Eye (tissue), 1 donor: ENCODE measurements around the gene CCDC91.
"Not testable (repeated sequence)": the region's sequence is repeated elsewhere in the genome, so short reads cannot be mapped to it uniquely, and the experiment has no call there.

Source experiments
- DNase-seq: peaks from one replicate; pipeline ENCODE4 v3.0.0-alpha.2; 2015

The CCDC91 gene

GRCh38 chr12:28296287-28296686 lies 106.0 kb downstream of the CCDC91 start:
- no peak for DNase-seq

- DNase-seq = no peak
Measured at GRCh38 chr12:28303192-28303591, 112.9 kb downstream of the CCDC91 start.

- DNase-seq = no peak
Measured at GRCh38 chr12:28306535-28306934, 116.3 kb downstream of the CCDC91 start.

GRCh38 chr12:28308891-28309290 lies 118.6 kb downstream of the CCDC91 start:
- no peak for DNase-seq

- no peak for DNase-seq
Measured at GRCh38 chr12:28313631-28314030, 123.4 kb downstream of the CCDC91 start.

GRCh38 chr12:28316049-28316448 lies 125.8 kb downstream of the CCDC91 start:
- DNase-seq = no peak

- DNase-seq = no peak
Measured at GRCh38 chr12:28318273-28318672, 128.0 kb downstream of the CCDC91 start.

- no peak for DNase-seq
Measured at GRCh38 chr12:28320353-28320752, 130.1 kb downstream of the CCDC91 start.

GRCh38 chr12:28327722-28328121 lies 137.5 kb downstream of the CCDC91 start:
- no peak for DNase-seq

GRCh38 chr12:28328967-28329366 lies 138.7 kb downstream of the CCDC91 start:
- no peak for DNase-seq

- not testable (repeated sequence) for DNase-seq
Measured at GRCh38 chr12:28329727-28330126, 139.5 kb downstream of the CCDC91 start.

GRCh38 chr12:28330232-28330631 lies 140.0 kb downstream of the CCDC91 start:
- DNase-seq = not testable (repeated sequence)

- DNase-seq = no peak
Measured at GRCh38 chr12:28331130-28331529, 140.9 kb downstream of the CCDC91 start.

GRCh38 chr12:28340261-28341045 lies 150.2 kb downstream of the CCDC91 start:
- peak; percentile 31 for DNase-seq

GRCh38 chr12:28343713-28344112 lies 153.5 kb downstream of the CCDC91 start:
- no peak for DNase-seq

- DNase-seq = no peak
Measured at GRCh38 chr12:28346567-28346966, 156.3 kb downstream of the CCDC91 start.

- no peak for DNase-seq
Measured at GRCh38 chr12:28349196-28349595, 158.9 kb downstream of the CCDC91 start.

- no peak for DNase-seq
Measured at GRCh38 chr12:28350502-28350901, 160.2 kb downstream of the CCDC91 start.

GRCh38 chr12:28351414-28351813 lies 161.2 kb downstream of the CCDC91 start:
- DNase-seq = no peak

GRCh38 chr12:28355161-28355560 lies 164.9 kb downstream of the CCDC91 start:
- DNase-seq = no peak

- DNase-seq = no peak
Measured at GRCh38 chr12:28360253-28360652, 170.0 kb downstream of the CCDC91 start.

GRCh38 chr12:28367326-28367725 lies 177.1 kb downstream of the CCDC91 start:
- no peak for DNase-seq

GRCh38 chr12:28367993-28368392 lies 177.7 kb downstream of the CCDC91 start:
- no peak for DNase-seq

GRCh38 chr12:28369483-28369882 lies 179.2 kb downstream of the CCDC91 start:
- no peak for DNase-seq

GRCh38 chr12:28374556-28374955 lies 184.3 kb downstream of the CCDC91 start:
- no peak for DNase-seq
